ACC112 (cell line): Measurements from ENCODE around the gene ING3.

Experiments
- H2AFZ ChIP-seq: fragments of 200-600 bp; sonication (generic); one replicate; pipeline ENCODE4 v1.6.0; 2017; ENCODE audit warnings: antibody characterized with exemption, low read length; ENCODE audit not compliant: unreplicated experiment
- H3K27ac ChIP-seq: fragments of 200-600 bp; sonication (generic); 2 replicates; pipeline ENCODE4 v1.5.1; 2014; ENCODE audit warnings: low read depth, mild to moderate bottlenecking, antibody characterized with exemption, low read length, moderate library complexity
- H3K27me3 ChIP-seq: fragments of 200-600 bp; sonication (generic); 2 replicates; pipeline ENCODE4 v1.6.1; 2014; ENCODE audit warnings: mild to moderate bottlenecking, antibody characterized with exemption, low read length, moderate library complexity, mixed read lengths; ENCODE audit not compliant: insufficient read depth
- H3K36me3 ChIP-seq: fragments of 200-600 bp; sonication (generic); 2 replicates; pipeline ENCODE4 v1.6.1; 2016; ENCODE audit warnings: mild to moderate bottlenecking, antibody characterized with exemption, low read length, moderate library complexity, mixed read lengths; ENCODE audit not compliant: insufficient read depth
- H3K4me1 ChIP-seq: fragments of 200-600 bp; sonication (generic); one replicate; pipeline ENCODE4 v1.6.1; 2016; ENCODE audit warnings: low read length, mixed read lengths; ENCODE audit not compliant: insufficient read depth, unreplicated experiment, control insufficient read depth
- H3K4me3 ChIP-seq: fragments of 200-600 bp; sonication (generic); 2 replicates; pipeline ENCODE4 v1.5.1; 2014; ENCODE audit warnings: mild to moderate bottlenecking, low read depth, low read length
- H3K79me2 ChIP-seq: fragments of 200-600 bp; sonication (generic); one replicate; pipeline ENCODE4 v1.6.0; 2016; ENCODE audit warnings: low read length; ENCODE audit not compliant: control insufficient read depth, unreplicated experiment, insufficient read depth

ING3 gene

GRCh38 chr7:120927454-120928103 is 23.0 kb upstream of the ING3 start:
- Histone ChIP-seq H2AFZ (no peak overlapping the region), H3K4me1 (peaks cover 5% of the 10 kb centered on the region), H3K79me2 (no peaks in the 10 kb centered on the region), H3K27me3 (no peaks in the 10 kb centered on the region), H3K36me3 (no peaks in the 10 kb centered on the region), H3K4me3 (no peak overlapping the region), H3K27ac (no peak overlapping the region)

- H3K27ac ChIP-seq: no peak overlapping the region
- H2AFZ ChIP-seq: no peak overlapping the region
- no peaks in the 10 kb centered on the region for H3K36me3 ChIP-seq
Measured at GRCh38 chr7:120931243-120931642, 19.3 kb upstream of the ING3 start.

GRCh38 chr7:120933475-120933874 is 17.1 kb upstream of the ING3 start:
- peaks cover 5% of the 10 kb centered on the region for H3K4me1 ChIP-seq
- H3K36me3 ChIP-seq: no peaks in the 10 kb centered on the region
- no peaks in the 10 kb centered on the region for H3K27me3 ChIP-seq
- no peaks in the 10 kb centered on the region for H3K79me2 ChIP-seq
- H2AFZ ChIP-seq: no peak overlapping the region
- H3K27ac ChIP-seq: no peak overlapping the region
- no peak overlapping the region for H3K4me3 ChIP-seq

More at GRCh38 chr7:120931243-120931642, 19.3 kb upstream of the ING3 start:
- no peaks in the 10 kb centered on the region for H3K79me2 ChIP-seq
- H3K27me3 ChIP-seq: no peaks in the 10 kb centered on the region
- peaks cover 5% of the 10 kb centered on the region for H3K4me1 ChIP-seq
- no peak overlapping the region for H3K4me3 ChIP-seq

GRCh38 chr7:120939345-120939744 is 11.2 kb upstream of the ING3 start:
- H3K27ac ChIP-seq: no peak overlapping the region
- no peaks in the 10 kb centered on the region for H3K36me3 ChIP-seq
- no peak overlapping the region for H2AFZ ChIP-seq
- no peak overlapping the region for H3K4me3 ChIP-seq
- H3K79me2 ChIP-seq: no peaks in the 10 kb centered on the region
- H3K27me3 ChIP-seq: no peaks in the 10 kb centered on the region
- H3K4me1 ChIP-seq: peaks cover 20% of the 10 kb centered on the region

GRCh38 chr7:120941064-120941463 is 9.5 kb upstream of the ING3 start:
- Histone ChIP-seq H3K4me3 (no peak overlapping the region), H2AFZ (peak overlapping the region; percentile 17), H3K79me2 (no peaks in the 10 kb centered on the region), H3K27ac (no peak overlapping the region), H3K36me3 (no peaks in the 10 kb centered on the region), H3K27me3 (no peaks in the 10 kb centered on the region), H3K4me1 (peaks cover 20% of the 10 kb centered on the region)

- no peaks in the 10 kb centered on the region for H3K27me3 ChIP-seq
- H3K79me2 ChIP-seq: no peaks in the 10 kb centered on the region
- no peaks in the 10 kb centered on the region for H3K36me3 ChIP-seq
- H3K27ac ChIP-seq: no peak overlapping the region
- no peak overlapping the region for H2AFZ ChIP-seq
- no peak overlapping the region for H3K4me3 ChIP-seq
- peaks cover 20% of the 10 kb centered on the region for H3K4me1 ChIP-seq
Measured at GRCh38 chr7:120941856-120942255, 8.7 kb upstream of the ING3 start.

GRCh38 chr7:120942861-120943260 is 7.7 kb upstream of the ING3 start:
- H3K27ac ChIP-seq: no peak overlapping the region
- no peaks in the 10 kb centered on the region for H3K79me2 ChIP-seq
- H3K36me3 ChIP-seq: no peaks in the 10 kb centered on the region
- H3K4me1 ChIP-seq: peaks cover 20% of the 10 kb centered on the region
- H3K27me3 ChIP-seq: no peaks in the 10 kb centered on the region
- H2AFZ ChIP-seq: no peak overlapping the region
- H3K4me3 ChIP-seq: peak overlapping the region; percentile 11; the same call in 1 of the 2 replicates

GRCh38 chr7:120944826-120945562 is 5.6 kb upstream of the ING3 start:
- H3K4me3 ChIP-seq: no peak overlapping the region
- H3K27ac ChIP-seq: no peak overlapping the region
- no peaks in the 10 kb centered on the region for H3K79me2 ChIP-seq
- no peaks in the 10 kb centered on the region for H3K27me3 ChIP-seq
- peaks cover 20% of the 10 kb centered on the region for H3K4me1 ChIP-seq
- no peaks in the 10 kb centered on the region for H3K36me3 ChIP-seq
- H2AFZ ChIP-seq: no peak overlapping the region

- Histone ChIP-seq H3K4me3 (no peak overlapping the region), H3K27ac (no peak overlapping the region), H3K79me2 (peaks cover 12% of the 10 kb centered on the region), H3K4me1 (peaks cover 12% of the 10 kb centered on the region), H3K27me3 (no peaks in the 10 kb centered on the region), H2AFZ (no peak overlapping the region), H3K36me3 (peaks cover 3% of the 10 kb centered on the region; the same call in 1 of the 2 replicates)
Measured at GRCh38 chr7:120947980-120948379, 2.6 kb upstream of the ING3 start.

- H3K27ac ChIP-seq: no peak overlapping the region
- peaks cover 12% of the 10 kb centered on the region for H3K79me2 ChIP-seq
- H2AFZ ChIP-seq: peak overlapping the region; percentile 92
- peaks cover 6% of the 10 kb centered on the region for H3K36me3 ChIP-seq
- peak overlapping the region; percentile 96 for H3K4me3 ChIP-seq
- no peaks in the 10 kb centered on the region for H3K27me3 ChIP-seq
- H3K4me1 ChIP-seq: peaks cover 7% of the 10 kb centered on the region
Measured at GRCh38 chr7:120949393-120949911, 1.1 kb upstream of the ING3 start.
